ENCODE measurements around the gene GBP3.

- no peak for TF ChIP-seq PTBP1 (IDR thresholded peaks at IDR 0.05; ENCODE audit: low read depth, low read length)
- no peak for TF ChIP-seq ZZZ3 (IDR thresholded peaks at IDR 0.05)
- no peak for TF ChIP-seq ZNF511 (CRISPR knock-in tag; IDR thresholded peaks at IDR 0.05)
Measured at GRCh38 chr1:89037186-89037585, 14.5 kb upstream of the GBP3 start.
